Activated CD8-positive, alpha-beta memory T cell treated with anti-CD3 and anti-CD28 coated beads, Interleukin-2, amount 50 U/mL, for 48 hours (primary cell): ENCODE results near the gene S100A8.

Source experiments
- DNase-seq: peaks from one replicate; pipeline ENCODE4 v3.0.0-alpha.2; 2020

Gene S100A8

GRCh38 chr1:153345187-153346076 is 45.4 kb downstream of the S100A8 start:
- no peak for DNase-seq

GRCh38 chr1:153344718-153345025 is 46.2 kb downstream of the S100A8 start:
- no peak for DNase-seq

- DNase-seq, result no peak
Observed at GRCh38 chr1:153343811-153344717, 46.8 kb downstream of the S100A8 start.

GRCh38 chr1:153343040-153343681 is 47.7 kb downstream of the S100A8 start:
- DNase-seq, result no peak

GRCh38 chr1:153342178-153342577 is 48.7 kb downstream of the S100A8 start:
- no peak for DNase-seq

GRCh38 chr1:153341431-153341934 is 49.4 kb downstream of the S100A8 start:
- no peak for DNase-seq

GRCh38 chr1:153340356-153340755 is 50.5 kb downstream of the S100A8 start:
- no peak for DNase-seq
